SIG-M5 treated with dmso at 0.1 percent for 504 hours (cell line): ENCODE measurements around the gene UBE2E1.

Experiments
- DNase-seq: peaks from one replicate; lab custom pipeline; 2025; ENCODE audit not compliant: unreplicated experiment; lab: John Stamatoyannopoulos, UW

The UBE2E1 gene

GRCh38 chr3:23805633-23806533 is at the start of gene UBE2E1:
Gene UBE2E1 (plus strand): TSS chr3:23805955. CDS start chr3:23807270, 1,315 bp downstream.
- peak; percentile 73 for DNase-seq

- DNase-seq, result no peak
These were observed 49.4 kb upstream of the UBE2E1 start for GRCh38 chr3:23756206-23756840.

- DNase-seq, result no peak
These were observed 47.4 kb upstream of the UBE2E1 start for GRCh38 chr3:23758253-23758838.

GRCh38 chr3:23760325-23760724 is 45.4 kb upstream of the UBE2E1 start:
- no peak for DNase-seq

- DNase-seq, result no peak
These were observed 44.8 kb upstream of the UBE2E1 start for GRCh38 chr3:23760871-23761373.

- DNase-seq, result peak; percentile 35
These were observed 44.3 kb upstream of the UBE2E1 start for GRCh38 chr3:23761440-23761896.

GRCh38 chr3:23762214-23762613 is 43.5 kb upstream of the UBE2E1 start:
- DNase-seq, result no peak

GRCh38 chr3:23762759-23763477 is 42.8 kb upstream of the UBE2E1 start:
- no peak for DNase-seq

GRCh38 chr3:23764407-23764806 is 41.3 kb upstream of the UBE2E1 start:
- no peak for DNase-seq

GRCh38 chr3:23767546-23767945 is 38.2 kb upstream of the UBE2E1 start:
- DNase-seq, result no peak

GRCh38 chr3:23775254-23775909 is 30.4 kb upstream of the UBE2E1 start:
- no peak for DNase-seq

GRCh38 chr3:23776352-23776891 is 29.3 kb upstream of the UBE2E1 start:
- DNase-seq, result no peak

GRCh38 chr3:23778446-23778845 is 27.3 kb upstream of the UBE2E1 start:
- no peak for DNase-seq

- no peak for DNase-seq
These were observed 25.9 kb upstream of the UBE2E1 start for GRCh38 chr3:23779841-23780240.

GRCh38 chr3:23781051-23781450 is 24.7 kb upstream of the UBE2E1 start:
- no peak for DNase-seq

- DNase-seq, result no peak
These were observed 23.9 kb upstream of the UBE2E1 start for GRCh38 chr3:23781871-23782270.

GRCh38 chr3:23785097-23785645 is 20.6 kb upstream of the UBE2E1 start:
- no peak for DNase-seq

- DNase-seq, result no peak
These were observed 19.9 kb upstream of the UBE2E1 start for GRCh38 chr3:23785882-23786281.

- no peak for DNase-seq
These were observed 14.1 kb upstream of the UBE2E1 start for GRCh38 chr3:23791678-23792077.
